ENCODE data around the gene NACC2. TPM values are rescaled to one million over a fixed set of nuclear protein-coding genes. Genes with fewer than 3 reads are reported as not detected.

Gene NACC2
- total and polyA plus RNA-seq, 2 of the 8 experiments (the other 6 are each of a cell fraction or from before 2014, with no cell fraction given), result 8.3 to 14.0 TPM

DNA sequence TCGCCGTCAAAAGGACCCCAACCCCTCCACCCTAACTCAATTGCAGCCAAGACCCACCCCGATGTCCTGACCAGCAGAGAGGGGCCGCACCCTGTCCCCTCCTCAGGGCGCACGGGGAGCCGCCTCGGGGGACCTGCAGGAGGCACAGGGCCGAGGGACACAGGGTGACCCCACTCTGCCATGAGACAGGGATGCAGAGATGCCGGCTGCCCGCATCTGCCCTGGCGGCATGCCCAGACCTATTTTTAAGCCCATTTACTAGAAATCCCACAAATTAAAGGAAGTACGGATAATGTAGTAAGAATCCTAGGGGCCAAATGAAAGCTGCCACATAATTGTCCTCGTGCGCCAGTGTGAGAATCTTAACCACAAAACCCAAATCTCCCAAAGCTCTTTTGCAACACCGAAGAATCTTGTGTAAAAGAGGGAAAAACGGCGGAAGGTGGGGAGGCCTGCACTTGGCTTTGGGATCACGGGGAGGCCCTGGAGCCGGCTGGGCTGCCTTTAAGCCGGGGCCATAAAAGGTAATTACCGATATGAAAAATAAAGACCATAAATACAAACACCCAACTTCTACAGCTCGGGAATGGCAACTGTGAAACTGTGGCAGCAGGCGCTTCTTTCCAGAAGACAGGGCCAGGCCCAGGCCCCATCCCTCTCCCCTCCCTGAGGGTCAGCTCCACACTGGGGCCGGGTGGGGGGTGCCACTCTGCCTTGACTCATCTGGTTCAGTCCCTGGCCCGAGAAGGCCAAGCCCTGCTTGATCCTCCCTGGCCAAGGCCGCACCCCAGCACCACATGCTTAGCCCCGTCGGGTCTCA is 35.0 kb downstream of the NACC2 start (continued):
- TF ChIP-seq PHF8 (conservative IDR thresholded peaks at IDR 0.05; ENCODE audit: low read depth, low read length), result no peak
- TF ChIP-seq, protein P1, sequence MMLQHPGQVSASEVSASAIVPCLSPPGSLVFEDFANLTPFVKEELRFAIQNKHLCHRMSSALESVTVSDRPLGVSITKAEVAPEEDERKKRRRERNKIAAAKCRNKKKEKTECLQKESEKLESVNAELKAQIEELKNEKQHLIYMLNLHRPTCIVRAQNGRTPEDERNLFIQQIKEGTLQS (IDR thresholded peaks at IDR 0.05; ENCODE audit: insufficient read depth, low read depth, low read length), result no peak
- no peak for TF ChIP-seq SIRT6 (IDR thresholded peaks at IDR 0.05; ENCODE audit: low read length)
- no peak for TF ChIP-seq SUZ12 (IDR thresholded peaks at IDR 0.05; ENCODE audit: low read length)
- TF ChIP-seq HDAC2 (IDR thresholded peaks at IDR 0.05; ENCODE audit: borderline replicate concordance in 1 of 2, low read depth in 2 of 2, low read length in 2 of 2), result no peak
- TF ChIP-seq, protein P2, sequence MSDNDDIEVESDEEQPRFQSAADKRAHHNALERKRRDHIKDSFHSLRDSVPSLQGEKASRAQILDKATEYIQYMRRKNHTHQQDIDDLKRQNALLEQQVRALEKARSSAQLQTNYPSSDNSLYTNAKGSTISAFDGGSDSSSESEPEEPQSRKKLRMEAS (IDR thresholded peaks at IDR 0.05), result no peak
- no peak for TF ChIP-seq POLR2AphosphoS5 (IDR thresholded peaks at IDR 0.05; ENCODE audit: low read depth, low read length)
